GM19467 (cell line): ENCODE results near the gene COMT.
"Not testable (repeated sequence)": the region's sequence is repeated elsewhere in the genome, so short reads cannot be mapped to it uniquely, and the experiment has no call there.

Source experiments
- ATAC-seq: cut with Tn5 transposase; IDR thresholded peaks from one replicate; pipeline ENCODE4 v1.9.1; 2021; ENCODE audit warnings: mild to moderate bottlenecking, moderate library complexity; ENCODE audit not compliant: unreplicated experiment

COMT gene

DNA sequence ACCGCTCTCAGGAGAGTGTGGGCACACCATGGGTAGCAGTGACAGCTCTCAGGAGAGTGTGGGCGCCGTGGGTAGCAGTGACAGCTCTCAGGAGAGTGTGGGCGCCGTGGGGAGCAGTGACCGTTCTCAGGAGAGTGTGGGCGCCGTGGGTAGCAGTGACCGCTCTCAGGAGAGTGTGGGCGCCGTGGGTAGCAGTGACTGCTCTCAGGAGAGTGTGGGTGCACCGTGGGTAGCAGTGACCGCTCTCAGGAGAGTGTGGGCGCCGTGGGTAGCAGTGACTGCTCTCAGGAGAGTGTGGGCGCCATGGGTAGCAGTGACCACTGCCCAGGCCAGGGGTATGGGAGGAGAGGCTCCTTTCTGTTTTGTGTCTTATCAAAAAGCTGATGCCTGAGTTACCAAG is 33.7 kb upstream of the COMT start:
- ATAC-seq = not testable (repeated sequence)

DNA sequence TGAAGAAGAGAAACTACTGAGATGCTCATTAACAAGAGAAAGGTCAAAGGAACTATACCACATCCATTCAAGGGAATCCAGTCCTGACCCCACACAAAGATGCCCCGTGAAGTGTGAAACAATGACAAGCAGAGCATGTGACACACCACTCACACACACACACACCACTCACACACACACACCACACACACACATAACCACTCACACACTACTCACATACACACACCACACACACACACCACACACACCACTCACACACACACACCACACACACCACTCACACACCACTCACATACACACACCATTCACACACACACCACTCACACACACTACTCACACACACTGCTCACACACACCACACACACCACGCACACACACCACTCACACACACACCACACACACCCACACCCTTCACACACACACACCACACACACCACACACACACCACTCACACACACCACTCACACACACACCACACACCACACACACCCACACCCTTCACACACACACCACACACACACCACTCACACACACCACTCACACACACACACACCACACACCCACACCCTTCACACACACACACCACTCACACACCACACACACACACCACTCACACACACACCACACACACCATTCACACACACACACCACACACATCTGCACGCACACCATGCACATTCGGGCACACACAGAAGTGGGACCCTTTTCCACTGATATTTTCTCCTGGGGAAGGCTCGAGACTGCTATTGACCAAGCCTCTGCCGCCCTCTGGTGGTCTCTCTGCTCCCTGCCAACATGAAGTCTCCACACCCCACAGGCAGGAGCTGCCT is 32.0 kb upstream of the COMT start:
- no peak for ATAC-seq

DNA sequence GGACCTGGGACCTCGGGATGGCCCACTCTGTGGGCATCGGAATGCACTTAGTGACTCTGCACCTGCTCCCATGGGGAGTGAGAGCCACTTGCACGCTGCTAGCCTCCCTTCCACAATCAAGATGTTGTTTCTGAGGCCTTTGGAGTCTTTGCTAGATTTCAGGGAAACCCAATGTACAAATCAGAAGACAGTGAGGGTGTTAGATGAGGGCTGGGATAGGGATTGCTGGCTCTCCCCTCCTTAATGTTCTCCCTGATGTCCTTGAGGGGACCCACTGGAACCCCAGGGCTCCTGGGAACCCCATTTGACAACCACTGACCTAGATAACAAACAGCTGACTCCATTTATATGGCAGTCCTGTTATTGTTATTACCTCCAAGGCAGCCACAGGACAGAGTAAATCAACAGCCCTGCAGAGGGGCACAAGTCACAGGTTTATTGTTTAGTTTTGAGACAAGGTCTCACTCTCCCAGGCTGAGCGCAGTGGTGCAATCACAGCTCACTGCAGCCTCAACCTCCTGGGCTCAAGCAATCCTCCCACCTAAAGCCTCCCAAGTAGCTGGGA is 31.3 kb upstream of the COMT start:
- ATAC-seq = no peak

DNA sequence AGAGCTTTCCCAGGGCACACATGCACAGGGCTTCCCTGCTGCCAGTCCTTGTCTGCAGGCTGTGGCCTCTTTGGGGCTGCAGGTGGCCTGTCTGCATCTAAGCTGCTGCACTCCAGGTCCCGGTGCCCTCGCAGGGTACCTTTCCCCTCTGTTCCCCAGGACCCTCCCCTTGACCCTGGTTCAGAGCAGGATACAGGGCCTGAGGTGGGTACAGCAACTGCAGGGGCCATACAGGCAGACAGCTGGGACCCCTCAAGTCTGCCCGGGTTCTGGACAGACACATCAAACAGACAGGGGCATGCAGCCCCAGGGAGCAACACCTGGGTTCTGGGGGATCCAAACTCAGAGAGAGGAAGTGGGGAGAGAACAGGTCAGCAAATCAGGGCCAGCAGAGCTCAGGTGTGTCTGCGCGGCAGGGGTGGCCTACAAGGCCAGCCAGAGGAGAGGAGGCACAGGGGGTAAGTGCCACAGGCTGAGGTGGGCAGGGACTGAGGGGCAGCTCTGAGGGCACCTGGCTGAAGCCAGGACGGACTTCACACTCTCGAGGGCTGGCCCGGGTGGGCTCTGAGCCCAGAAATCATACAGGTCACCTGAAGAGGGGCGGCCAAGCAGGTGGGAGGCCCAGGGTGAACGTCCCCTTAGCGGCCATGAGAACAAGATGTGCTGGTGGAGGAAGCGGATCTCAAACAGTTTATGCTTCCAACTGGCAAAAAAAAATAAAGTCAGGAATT is 29.9 kb upstream of the COMT start:
- no peak for ATAC-seq

DNA sequence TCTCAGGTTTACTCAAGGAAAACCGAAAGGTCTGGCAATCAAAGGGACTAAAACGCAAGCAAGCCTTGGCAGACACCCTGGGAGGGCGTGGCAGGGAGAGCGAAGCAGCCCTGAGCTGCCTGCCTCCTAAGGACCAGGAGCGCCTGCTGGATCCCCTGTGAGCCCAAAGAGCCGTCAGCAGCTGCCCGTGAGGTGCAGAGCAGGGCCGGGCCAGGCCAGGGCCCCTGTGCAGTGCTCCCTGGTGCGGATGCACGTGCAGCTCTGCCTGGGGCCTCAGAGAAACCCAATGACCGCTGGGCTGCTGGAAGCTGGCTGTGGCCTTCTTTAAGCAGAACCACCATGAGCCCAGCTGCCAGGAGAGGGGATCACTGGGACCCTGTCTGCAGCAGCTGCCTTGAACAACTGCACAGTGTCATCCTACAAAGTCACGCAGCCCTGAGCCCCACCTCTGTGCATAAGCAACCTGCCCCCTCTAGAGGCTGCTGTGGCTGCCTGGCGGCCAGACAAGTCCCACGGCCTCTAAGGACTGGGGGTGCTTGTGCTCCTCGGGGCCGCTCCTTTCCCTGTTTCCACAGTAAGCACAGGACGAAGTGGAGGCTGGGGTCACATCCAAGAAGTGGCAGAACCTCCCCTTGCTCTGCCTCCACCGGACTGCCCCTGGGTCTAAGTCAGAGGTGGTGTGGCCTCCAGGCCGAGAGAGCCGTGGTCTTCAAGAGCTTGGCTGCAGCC is 29.1 kb upstream of the COMT start:
- no peak for ATAC-seq

DNA sequence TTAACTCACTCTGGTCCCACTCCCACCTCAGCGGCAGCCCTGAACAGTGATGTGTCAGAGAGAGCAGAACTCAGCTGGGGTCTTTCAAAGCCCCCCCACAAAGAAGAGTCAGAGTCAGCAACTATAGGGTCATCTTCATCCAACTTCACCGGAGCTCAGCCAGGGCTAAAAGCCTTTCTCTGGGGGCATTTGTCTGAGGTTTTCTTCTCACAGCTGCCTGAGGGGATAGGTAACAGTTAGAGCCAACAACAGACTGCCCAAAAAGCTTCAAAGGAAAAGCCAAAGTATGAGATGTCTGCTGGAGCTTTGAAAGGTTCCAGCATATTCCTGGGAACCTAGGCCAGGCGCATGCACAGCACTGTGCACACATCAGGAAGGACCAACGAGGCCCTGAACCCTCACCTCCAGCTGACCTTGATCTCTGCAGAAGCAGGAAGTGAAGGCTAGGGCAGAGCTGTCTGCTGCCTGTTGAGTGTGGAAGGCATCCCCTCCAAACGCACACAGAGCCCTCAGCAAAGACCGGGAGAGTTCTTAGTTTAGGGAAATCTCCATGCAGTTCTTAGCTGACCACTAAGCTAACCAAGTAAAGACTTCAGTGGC is 28.1 kb upstream of the COMT start:
- no peak for ATAC-seq

DNA sequence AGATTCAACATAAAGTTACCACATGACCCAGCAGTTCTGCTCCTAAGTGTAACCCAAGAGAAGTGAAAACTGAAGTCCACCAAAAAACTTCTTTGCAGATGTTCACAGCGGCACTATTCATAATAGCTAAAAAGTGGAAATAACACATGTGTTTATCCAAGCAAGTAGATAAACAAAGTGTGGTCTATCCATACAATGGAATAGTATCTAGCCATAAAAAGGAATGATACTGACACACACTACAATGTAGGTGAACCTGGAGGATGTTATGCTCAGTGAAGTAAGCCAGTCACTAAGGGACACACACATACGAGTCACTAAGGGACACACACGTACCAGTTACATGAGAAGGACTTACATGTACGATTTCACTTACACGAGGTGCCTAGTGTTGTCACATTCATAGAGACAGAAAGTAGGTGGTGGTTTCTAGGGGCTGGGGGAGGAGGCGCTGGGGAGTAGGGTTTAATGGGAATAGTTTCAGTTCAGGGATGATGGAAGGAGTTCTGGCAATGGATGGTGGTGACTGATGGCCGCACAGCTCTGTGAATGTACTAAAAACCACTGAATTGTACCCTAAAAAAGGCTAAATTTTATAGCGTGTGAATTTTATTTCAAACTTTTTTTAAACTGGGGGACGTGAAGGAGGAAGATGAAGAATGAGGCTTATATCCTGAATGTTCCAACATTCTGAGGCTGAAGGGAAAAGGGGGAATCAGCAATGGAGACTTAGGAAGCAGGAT is 27.2 kb upstream of the COMT start:
- ATAC-seq = no peak

DNA sequence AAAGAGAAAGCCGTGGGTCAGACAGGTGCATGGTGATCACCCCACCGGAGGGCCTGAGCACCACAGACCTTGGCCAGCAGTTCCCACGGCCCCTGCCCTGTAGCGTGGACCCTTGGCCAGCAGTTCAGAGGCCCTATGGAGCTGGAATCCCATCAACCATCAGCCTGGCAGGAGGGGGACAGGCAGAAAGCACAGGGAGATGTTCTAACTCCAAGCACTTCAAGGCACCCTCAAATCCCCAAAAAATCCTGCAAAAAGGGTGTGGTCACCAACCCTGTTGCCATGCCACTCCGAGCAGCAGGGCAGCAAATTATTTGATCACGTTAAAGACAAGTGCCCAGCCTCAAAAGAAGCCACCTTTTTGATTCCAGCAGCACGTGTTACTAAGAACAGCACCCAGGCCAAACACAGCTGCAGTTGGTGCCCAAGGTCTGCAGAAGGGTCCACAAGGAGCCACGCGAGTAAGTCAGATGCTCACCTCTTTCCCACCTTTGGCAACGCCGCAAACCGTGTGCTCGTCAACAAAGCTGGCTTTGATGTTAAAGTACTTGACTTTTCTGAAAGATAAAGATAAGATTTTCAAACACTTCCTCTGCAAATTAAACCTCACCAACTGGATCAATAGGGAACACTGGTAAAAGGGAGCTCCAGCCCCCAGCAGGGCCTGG is 26.2 kb upstream of the COMT start:
- ATAC-seq = no peak

DNA sequence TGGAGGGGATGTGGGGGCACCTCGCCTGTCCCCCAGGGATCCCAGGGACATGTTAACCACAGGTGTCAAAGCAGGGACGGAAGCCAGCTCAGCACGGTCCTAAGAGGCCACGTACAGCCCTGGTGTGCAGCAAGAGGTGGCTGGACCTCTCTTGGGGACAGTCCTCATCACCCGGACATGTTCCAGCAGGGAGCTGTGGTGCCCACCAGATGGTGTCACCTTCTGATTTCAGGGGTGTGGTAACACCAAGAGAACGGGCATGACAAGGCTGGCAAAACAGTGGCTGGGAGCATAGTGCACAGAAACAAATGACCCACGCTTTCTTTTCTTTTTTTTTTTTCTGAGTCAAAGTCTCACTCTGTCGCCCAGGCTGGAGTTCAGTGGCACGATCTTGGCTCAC is 25.6 kb upstream of the COMT start:
- no peak for ATAC-seq

DNA sequence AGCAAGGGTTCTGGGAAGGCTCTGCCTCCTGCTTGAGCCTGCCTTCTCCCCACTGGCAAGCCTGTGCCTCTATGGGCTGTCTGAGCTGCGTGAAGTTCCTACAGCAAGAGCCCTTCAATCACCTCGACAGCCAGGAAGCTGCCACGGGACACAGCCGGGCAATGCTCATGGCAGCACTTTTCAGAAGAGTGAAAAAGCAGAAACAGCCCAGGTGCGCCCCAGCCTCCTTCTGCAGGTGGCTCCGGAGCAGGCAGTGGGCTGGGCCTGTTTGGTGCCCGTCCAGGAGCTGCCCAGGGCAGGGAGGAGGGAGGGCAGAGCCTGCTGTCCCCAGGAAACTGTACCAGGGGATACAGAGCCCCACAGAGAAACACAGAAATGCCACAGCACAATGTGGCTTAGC is 24.6 kb upstream of the COMT start:
- ATAC-seq = no peak

DNA sequence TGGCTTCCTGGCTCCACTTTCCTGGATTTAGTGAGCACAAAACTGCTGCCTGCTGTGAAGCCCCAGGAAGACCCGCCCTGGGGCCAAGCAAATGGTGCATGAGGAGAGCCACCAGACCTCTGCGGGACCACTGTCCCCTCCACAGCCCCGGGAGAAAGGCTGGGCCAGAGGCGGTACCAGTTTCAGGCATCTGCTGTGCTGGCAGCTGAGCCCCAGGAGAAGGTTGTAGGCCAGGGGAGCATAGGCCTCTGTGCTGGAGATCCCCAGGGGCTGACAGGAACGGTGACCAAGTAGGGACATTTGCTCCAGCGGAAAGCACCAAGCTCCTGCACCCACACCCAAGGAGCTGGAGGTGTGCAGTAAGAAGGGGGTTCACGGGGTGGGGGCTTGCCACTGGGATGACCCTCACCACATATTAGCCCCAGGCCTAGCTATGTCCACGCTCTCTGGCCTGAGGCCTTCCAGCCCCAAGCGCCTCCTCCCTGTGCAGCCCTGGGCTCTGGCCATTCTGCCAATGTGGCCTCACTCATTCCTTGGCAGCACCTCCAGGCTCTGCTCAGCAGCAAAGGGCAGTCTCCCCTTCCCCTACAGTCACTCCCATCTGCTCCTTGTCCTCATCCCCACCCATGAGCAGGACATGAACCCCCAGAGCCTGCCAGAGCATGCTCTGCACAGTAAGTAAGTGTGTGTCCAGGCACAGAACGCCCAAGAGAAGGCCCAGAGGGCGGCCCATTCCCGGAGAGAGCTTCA is 24.0 kb upstream of the COMT start:
- ATAC-seq = no peak

DNA sequence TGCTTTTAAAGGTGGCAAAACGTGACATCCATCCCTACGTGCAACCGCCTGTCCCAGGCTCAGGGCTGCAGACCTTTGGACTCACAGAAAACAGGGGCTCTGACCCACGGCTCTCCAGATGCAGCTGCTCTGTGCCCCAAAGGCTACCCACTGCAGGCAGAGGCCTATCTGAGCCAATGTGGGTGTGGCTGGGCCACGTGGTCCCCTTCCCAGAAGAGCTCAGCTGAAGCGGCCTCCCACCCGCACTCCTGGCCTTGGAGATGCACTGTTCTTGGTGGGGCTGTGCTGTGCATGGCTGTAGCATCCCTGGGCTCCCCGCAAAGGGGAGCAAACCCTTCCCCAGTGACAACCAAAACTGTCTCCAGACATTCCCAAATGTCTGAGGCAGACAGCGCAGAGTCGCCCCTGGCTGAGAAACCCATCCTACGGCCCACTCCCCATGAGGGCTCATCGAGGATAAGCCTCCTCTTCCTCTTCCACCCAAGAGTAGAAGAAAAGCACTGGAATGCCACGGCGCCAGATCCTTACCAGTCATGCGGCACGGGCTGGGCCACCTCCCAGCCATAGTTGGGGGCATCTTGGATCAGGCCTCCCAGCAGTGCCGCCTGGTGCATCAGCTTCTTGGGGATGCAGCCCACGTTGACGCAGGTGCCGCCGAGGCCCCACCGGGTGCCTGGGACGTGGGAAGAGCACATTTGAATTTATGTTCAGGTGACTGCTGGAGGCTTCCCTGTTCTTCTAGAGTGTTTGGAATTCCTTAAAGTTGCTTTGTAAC is 23.1 kb upstream of the COMT start:
- no peak for ATAC-seq

DNA sequence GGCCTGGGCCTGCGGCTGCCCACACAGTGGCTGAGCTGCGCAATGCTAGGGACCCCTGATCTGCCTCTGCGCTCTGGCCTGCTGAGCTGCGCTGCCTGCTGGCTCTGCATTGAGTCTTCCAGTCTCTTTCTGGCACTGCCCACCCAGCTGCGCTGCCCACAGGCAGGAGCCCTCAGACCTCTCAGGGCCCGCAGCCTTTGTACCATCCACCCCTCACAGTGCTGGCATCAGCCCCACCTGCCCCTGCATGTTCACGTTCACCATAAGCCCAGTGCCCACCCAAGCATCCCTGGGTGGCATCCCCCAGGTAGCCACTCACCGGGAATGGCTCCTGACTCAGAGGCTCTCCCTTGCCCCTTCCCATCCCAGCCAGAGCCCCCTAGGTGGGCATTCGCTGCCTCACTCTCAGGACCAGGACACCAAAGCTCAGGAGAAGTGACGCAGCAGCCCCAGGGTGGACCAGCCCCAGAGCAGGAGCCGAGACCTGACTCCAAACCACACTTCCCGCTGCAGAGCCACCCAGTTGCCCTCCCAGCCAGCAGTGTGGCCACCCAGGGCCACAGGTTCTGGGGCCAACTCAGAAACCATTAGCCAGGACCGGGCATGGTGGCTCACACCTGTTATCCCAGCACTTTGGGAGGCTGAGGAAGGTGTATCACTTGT is 21.7 kb upstream of the COMT start:
- no peak for ATAC-seq

DNA sequence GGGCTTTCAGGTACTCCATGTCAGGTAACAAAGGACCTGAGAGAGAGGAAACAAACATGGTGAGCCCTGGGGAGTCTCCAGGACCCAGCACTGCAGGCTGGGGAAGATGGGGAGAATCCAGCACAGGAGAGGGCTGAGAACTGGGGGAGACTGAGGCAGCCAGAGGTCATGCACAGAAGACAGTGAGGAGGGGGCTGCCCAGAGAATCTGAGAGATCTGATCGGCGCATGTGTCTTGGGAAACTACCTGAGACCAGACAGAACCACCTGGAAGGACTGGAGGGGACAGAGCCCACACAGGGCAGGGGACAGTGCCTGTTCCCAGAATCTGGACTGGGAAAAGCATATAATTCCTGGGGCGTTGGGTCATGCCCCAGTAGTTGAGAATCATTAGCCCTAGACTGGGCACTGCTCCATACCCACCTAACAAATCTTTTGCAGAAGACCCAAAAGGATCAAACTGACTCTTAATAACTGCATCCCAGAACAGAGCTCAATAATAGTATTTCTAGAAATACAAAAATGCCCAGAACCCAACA is 20.0 kb upstream of the COMT start:
- no peak for ATAC-seq

DNA sequence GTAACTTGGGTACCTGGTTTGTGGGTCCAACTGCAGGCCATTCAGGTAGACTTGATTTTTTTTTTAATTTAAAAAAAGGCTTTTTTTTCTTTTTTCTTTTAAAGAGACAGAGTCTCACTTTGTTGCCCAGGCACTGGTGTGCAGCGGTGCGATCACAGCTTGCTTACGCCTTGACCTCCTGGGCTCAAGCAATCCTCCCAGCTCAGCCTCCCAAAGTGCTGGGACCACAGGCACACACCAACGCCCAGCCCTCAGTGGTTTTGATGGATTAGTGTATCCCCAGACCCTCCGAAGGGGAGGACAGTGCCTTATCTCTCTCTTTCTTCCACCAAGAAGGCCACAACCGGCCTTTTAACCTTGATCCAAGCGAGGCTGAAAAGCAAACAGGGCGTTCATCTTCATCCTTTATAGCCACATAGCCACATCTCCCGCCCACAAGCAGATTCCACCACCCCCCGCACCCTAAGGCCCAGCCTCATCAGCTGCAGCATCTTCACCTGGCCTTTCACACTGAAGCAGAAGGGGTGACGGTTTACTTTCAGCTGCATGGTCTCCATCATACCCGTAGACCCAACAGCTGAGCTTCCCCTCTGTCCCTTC is 17.6 kb upstream of the COMT start:
- ATAC-seq = no peak

DNA sequence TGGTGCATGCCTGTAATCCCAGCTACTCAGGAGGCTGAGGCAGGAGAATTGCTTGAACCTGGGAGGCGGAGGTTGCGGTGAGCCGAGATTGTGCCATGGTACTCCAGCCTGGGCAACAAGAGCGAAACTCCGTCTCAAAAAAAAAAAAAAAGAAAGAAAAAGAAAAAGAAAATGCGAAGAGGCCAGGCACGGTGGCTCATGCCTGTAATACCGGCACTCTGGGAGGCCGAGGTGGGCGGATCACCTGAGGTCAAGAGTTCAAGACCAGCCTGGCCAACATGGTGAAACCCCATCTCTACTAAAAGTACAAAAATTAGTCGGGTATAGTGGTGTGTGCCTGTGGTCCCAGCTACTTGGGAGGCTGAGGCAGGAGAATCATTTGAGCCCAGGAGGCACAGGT is 15.5 kb upstream of the COMT start:
- not testable (repeated sequence) for ATAC-seq

DNA sequence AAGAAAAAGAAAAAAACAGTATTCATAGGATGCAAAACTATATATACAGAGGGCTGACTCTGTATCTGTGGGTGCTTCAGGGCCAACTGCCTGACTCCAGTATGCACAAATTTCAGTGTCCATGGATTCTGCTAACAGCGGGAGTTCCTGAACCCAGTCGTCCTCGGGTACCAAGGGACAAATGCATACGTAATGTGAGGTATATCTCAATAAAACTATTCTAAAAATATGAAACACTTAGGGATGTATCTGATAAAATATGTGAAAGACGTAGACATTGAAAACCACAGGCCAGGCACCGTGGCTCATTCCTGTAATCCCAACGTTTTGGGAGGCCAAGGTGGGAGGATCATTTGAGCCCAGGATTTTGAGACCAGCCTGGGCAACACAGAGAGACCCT is 13.9 kb upstream of the COMT start:
- ATAC-seq = no peak
